IPS DF 19.7 (cell line): ENCODE data around the gene SNTB2.

Experiments used
- DNase-seq: peaks from one replicate; pipeline ENCODE4 v3.0.0-alpha.2; 2013; ENCODE audit warnings: low read depth, low spot score

SNTB2 gene

GRCh38 chr16:69339289-69340094 is 152.5 kb downstream of the SNTB2 start, which contains the start of the genes COG8 and NIP7:
TSS of gene COG8 (minus strand) at chr16:69339564. CDS start at chr16:69339552, 12 bp downstream.
TSS of gene NIP7 (plus strand) at chr16:69339772. CDS start at chr16:69339830, 58 bp downstream.
- peak; percentile 98 for DNase-seq

- no peak for DNase-seq
These were observed 153.2 kb downstream of the SNTB2 start for GRCh38 chr16:69340095-69340644.

- DNase-seq = no peak
These were observed 157.2 kb downstream of the SNTB2 start for GRCh38 chr16:69344171-69344570.

GRCh38 chr16:69345923-69346322 is 159.0 kb downstream of the SNTB2 start:
- DNase-seq = no peak

GRCh38 chr16:69346683-69347082 is 159.7 kb downstream of the SNTB2 start:
- no peak for DNase-seq

GRCh38 chr16:69348222-69348621 is 161.3 kb downstream of the SNTB2 start:
- no peak for DNase-seq

GRCh38 chr16:69349536-69349935 is 162.6 kb downstream of the SNTB2 start:
- DNase-seq = no peak

- DNase-seq = no peak
These were observed 163.7 kb downstream of the SNTB2 start for GRCh38 chr16:69350536-69351133.

GRCh38 chr16:69351309-69352027 is 164.5 kb downstream of the SNTB2 start, which contains the start of gene TMED6:
TSS of gene TMED6 (minus strand) at chr16:69351786. CDS start at chr16:69351753, 33 bp downstream.
- DNase-seq = no peak
